HG03060 (cell line): ENCODE data around the gene UGT1A3.
"Not testable (repeated sequence)": the region's sequence is repeated elsewhere in the genome, so short reads cannot be mapped to it uniquely, and the experiment has no call there.

ENCODE experiments used
- ATAC-seq: cut with Tn5 transposase; IDR thresholded peaks from one replicate; pipeline ENCODE4 v1.9.1; 2021; ENCODE audit warnings: low read depth, moderate number of reproducible peaks; ENCODE audit not compliant: unreplicated experiment

Gene UGT1A3

GRCh38 chr2:233706720-233707119 is 22.1 kb upstream of the UGT1A3 start:
- no peak for ATAC-seq

GRCh38 chr2:233707940-233708644 is 20.8 kb upstream of the UGT1A3 start:
- ATAC-seq: no peak

- no peak for ATAC-seq
Observed at GRCh38 chr2:233708942-233709341, 19.9 kb upstream of the UGT1A3 start.

- ATAC-seq: no peak
Observed at GRCh38 chr2:233711312-233712008, 17.4 kb upstream of the UGT1A3 start.

GRCh38 chr2:233712611-233713261 is 16.1 kb upstream of the UGT1A3 start, which contains the start of gene UGT1A5:
Gene UGT1A5 (plus strand): TSS chr2:233712907. CDS start chr2:233712992, 85 bp downstream.
- no peak for ATAC-seq

- no peak for ATAC-seq
Observed at GRCh38 chr2:233713262-233713615, 15.6 kb upstream of the UGT1A3 start.

- no peak for ATAC-seq
Observed at GRCh38 chr2:233714121-233714520, 14.7 kb upstream of the UGT1A3 start.

- ATAC-seq: no peak
Observed at GRCh38 chr2:233718552-233718951, 10.3 kb upstream of the UGT1A3 start, which contains the start of gene UGT1A4. Gene UGT1A4 (plus strand): TSS chr2:233718736. CDS start chr2:233718821, 85 bp downstream.

GRCh38 chr2:233736868-233737653 is 8.2 kb downstream of the UGT1A3 start:
- not testable (repeated sequence) for ATAC-seq

- ATAC-seq: no peak
Observed at GRCh38 chr2:233740870-233741269, 12.0 kb downstream of the UGT1A3 start.

GRCh38 chr2:233743464-233744259 is 14.8 kb downstream of the UGT1A3 start:
- ATAC-seq: no peak

- no peak for ATAC-seq
Observed at GRCh38 chr2:233745073-233745755, 16.4 kb downstream of the UGT1A3 start.

GRCh38 chr2:233745838-233746237 is 17.0 kb downstream of the UGT1A3 start:
- not testable (repeated sequence) for ATAC-seq

GRCh38 chr2:233746475-233747282 is 17.8 kb downstream of the UGT1A3 start:
- ATAC-seq: no peak

GRCh38 chr2:233747283-233747544 is 18.4 kb downstream of the UGT1A3 start:
- no peak for ATAC-seq

- ATAC-seq: not testable (repeated sequence)
Observed at GRCh38 chr2:233750689-233751088, 21.8 kb downstream of the UGT1A3 start.

- ATAC-seq: not testable (repeated sequence)
Observed at GRCh38 chr2:233751212-233752009, 22.6 kb downstream of the UGT1A3 start.
